Measurements from ENCODE around the gene SAMD1. TPM values are rescaled to one million over a fixed set of nuclear protein-coding genes. Genes with fewer than 3 reads are reported as not detected.
A peak's percentile ranks its signal among the peaks of the same experiment; 100 is the strongest.

SAMD1 gene
- polyA plus RNA-seq, 1 experiment, result 9.2 TPM

- no peak for TF ChIP-seq CTCF (IDR thresholded peaks at IDR 0.05; ENCODE audit: insufficient read depth, low read depth, low read length)
- ChIA-PET CTCF (interaction anchor here (0.6 to 1.0 kb wide), 3 partner anchors 33 to 323 kb away, joined by 3 to 4 read pairs (median 3); partner anchors contain the start of gene ASF1B), POLR2A (interaction anchor here (0.5 kb wide), 1 partner anchor 139 kb away, joined by 6 read pairs; no protein-coding TSS in a partner anchor)
- peaks cover 2% of the 10 kb centered on the region for H3K36me3 ChIP-seq (ENCODE audit: control insufficient read depth, insufficient read depth, low read length)
- no peaks in the 10 kb centered on the region for H3K27me3 ChIP-seq (ENCODE audit: control insufficient read depth, insufficient read depth, low read length)
- no peak for DNase-seq (ENCODE audit: low read depth)
- H3K4me3 ChIP-seq (ENCODE audit: low read depth, low read length), result peak overlapping the region; percentile 78
Measured at GRCh38 chr19:14089662-14090508, 666 bp downstream of the SAMD1 start.

GRCh38 chr19:14089412-14089661 is 1.2 kb downstream of the SAMD1 start:
- Histone ChIP-seq H3K4me3 (ENCODE audit: low read depth, low read length) (peak overlapping the region; percentile 78), H3K36me3 (ENCODE audit: control insufficient read depth, insufficient read depth, low read length) (peaks cover under 1% of the 10 kb centered on the region), H3K27me3 (ENCODE audit: control insufficient read depth, insufficient read depth, low read length) (no peaks in the 10 kb centered on the region)
- 0 out of 2 replicates have a peak, but pooled peaks have one; percentile 11 for TF ChIP-seq CTCF (IDR thresholded peaks at IDR 0.05; ENCODE audit: insufficient read depth, low read depth, low read length)
- no peak for DNase-seq (ENCODE audit: low read depth)
- POLR2A ChIA-PET, result no interaction called here
- CTCF ChIA-PET, result interaction anchor here (0.9 to 1.0 kb wide), 2 partner anchors 32 to 47 kb away, joined by 3 to 4 read pairs; partner anchors contain the start of gene ASF1B

- ChIA-PET CTCF (interaction anchor here (0.9 to 1.9 kb wide), 3 partner anchors 15 to 48 kb away, joined by 3 to 10 read pairs (median 4); partner anchors contain the start of gene ASF1B), POLR2A (no interaction called here)
- no peak for DNase-seq (ENCODE audit: low read depth)
- TF ChIP-seq CTCF (IDR thresholded peaks at IDR 0.05; ENCODE audit: insufficient read depth, low read depth, low read length), result no peak
- H3K27me3 ChIP-seq (ENCODE audit: control insufficient read depth, insufficient read depth, low read length), result no peaks in the 10 kb centered on the region
- H3K4me3 ChIP-seq (ENCODE audit: low read depth, low read length), result peak overlapping the region; percentile 78; the same call in 1 of the 2 replicates
- H3K36me3 ChIP-seq (ENCODE audit: control insufficient read depth, insufficient read depth, low read length), result no peaks in the 10 kb centered on the region; the same call in none of the 2 replicates
Measured at GRCh38 chr19:14088634-14089411, 1.7 kb downstream of the SAMD1 start.

GRCh38 chr19:14086098-14086497 is 4.5 kb downstream of the SAMD1 start:
- Histone ChIP-seq H3K4me3 (ENCODE audit: low read depth, low read length) (no peak overlapping the region), H3K36me3 (ENCODE audit: control insufficient read depth, insufficient read depth, low read length) (no peaks in the 10 kb centered on the region; the same call in none of the 2 replicates), H3K27me3 (ENCODE audit: control insufficient read depth, insufficient read depth, low read length) (no peaks in the 10 kb centered on the region)
- ChIA-PET POLR2A (no interaction called here), CTCF (no interaction called here)
- DNase-seq (ENCODE audit: low read depth), result no peak
- no peak for TF ChIP-seq CTCF (IDR thresholded peaks at IDR 0.05; ENCODE audit: insufficient read depth, low read depth, low read length)
